ENCODE results near the gene RFX1. TPM values are rescaled to one million over a fixed set of nuclear protein-coding genes. Genes with fewer than 3 reads are reported as not detected.

RFX1 gene
- total and polyA plus RNA-seq, 2 experiments from 2014 or later, result 8.9 to 11.8 TPM

- TF ChIP-seq REST (IDR thresholded peaks at IDR 0.05; ENCODE audit: unreplicated experiment) (no peak), POLR2AphosphoS5 (IDR thresholded peaks at IDR 0.05; ENCODE audit: low read depth) (no peak), EZH2phosphoT487 (IDR thresholded peaks at IDR 0.05; ENCODE audit: unreplicated experiment) (no peak), EZH2 (IDR thresholded peaks at IDR 0.05; ENCODE audit: low read depth, unreplicated experiment) (no peak)
- TF ChIP-seq, protein P1, sequence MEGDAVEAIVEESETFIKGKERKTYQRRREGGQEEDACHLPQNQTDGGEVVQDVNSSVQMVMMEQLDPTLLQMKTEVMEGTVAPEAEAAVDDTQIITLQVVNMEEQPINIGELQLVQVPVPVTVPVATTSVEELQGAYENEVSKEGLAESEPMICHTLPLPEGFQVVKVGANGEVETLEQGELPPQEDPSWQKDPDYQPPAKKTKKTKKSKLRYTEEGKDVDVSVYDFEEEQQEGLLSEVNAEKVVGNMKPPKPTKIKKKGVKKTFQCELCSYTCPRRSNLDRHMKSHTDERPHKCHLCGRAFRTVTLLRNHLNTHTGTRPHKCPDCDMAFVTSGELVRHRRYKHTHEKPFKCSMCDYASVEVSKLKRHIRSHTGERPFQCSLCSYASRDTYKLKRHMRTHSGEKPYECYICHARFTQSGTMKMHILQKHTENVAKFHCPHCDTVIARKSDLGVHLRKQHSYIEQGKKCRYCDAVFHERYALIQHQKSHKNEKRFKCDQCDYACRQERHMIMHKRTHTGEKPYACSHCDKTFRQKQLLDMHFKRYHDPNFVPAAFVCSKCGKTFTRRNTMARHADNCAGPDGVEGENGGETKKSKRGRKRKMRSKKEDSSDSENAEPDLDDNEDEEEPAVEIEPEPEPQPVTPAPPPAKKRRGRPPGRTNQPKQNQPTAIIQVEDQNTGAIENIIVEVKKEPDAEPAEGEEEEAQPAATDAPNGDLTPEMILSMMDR (conservative IDR thresholded peaks at IDR 0.05; ENCODE audit: low read depth in 2 of 2), result no peak
Measured at GRCh38 chr19:14015524-14016035, 9.5 kb upstream of the RFX1 start (continued).

- H3K79me2 ChIP-seq (replicated peaks; ENCODE audit: insufficient read depth), result no peaks in the 10 kb centered on the region
- Mint-ChIP-seq H3K27me3 (ENCODE audit: insufficient read depth, low read depth, poor library complexity) (peaks cover 2% of the 10 kb centered on the region), H3K4me1 (no peaks in the 10 kb centered on the region), H3K9me3 (no peaks in the 10 kb centered on the region; the same call in 2 of the 3 replicates), H3K4me3 (no peak overlapping the region), H3K27ac (no peak overlapping the region), H3K36me3 (ENCODE audit: low read depth) (no peaks in the 10 kb centered on the region)
- no peaks in the 10 kb centered on the region for H3K4me1 ChIP-seq (ENCODE audit: insufficient read depth)
- H3K4me2 ChIP-seq, result no peak overlapping the region
- no peak overlapping the region for H2AFZ ChIP-seq
- no peaks in the 10 kb centered on the region for H3K9me2 ChIP-seq (ENCODE audit: insufficient read depth)
- DNase-seq (ENCODE audit: low spot score) (no peak), ATAC-seq (no peak)
- no peak overlapping the region for H3K27ac ChIP-seq (ENCODE audit: low read depth)
- H3F3A ChIP-seq (replicated peaks; ENCODE audit: low read depth), result no peaks in the 10 kb centered on the region
- H3K36me3 ChIP-seq (ENCODE audit: insufficient read depth), result no peaks in the 10 kb centered on the region
- H4K20me1 ChIP-seq (replicated peaks; ENCODE audit: insufficient read depth), result no peaks in the 10 kb centered on the region
- H3K4me3 ChIP-seq, result no peak overlapping the region
- H3K27me3 ChIP-seq (ENCODE audit: insufficient read depth), result no peaks in the 10 kb centered on the region
- TF ChIP-seq ZNF114 (CRISPR knock-in tag; IDR thresholded peaks at IDR 0.05) (no peak), ZNF331 (CRISPR knock-in tag; IDR thresholded peaks at IDR 0.05; ENCODE audit: low read depth) (no peak), POLR2AphosphoS5 (IDR thresholded peaks at IDR 0.05; ENCODE audit: low read depth) (no peak), ETS1 (IDR thresholded peaks at IDR 0.05) (no peak)
- TF ChIP-seq, protein P1 (conservative IDR thresholded peaks at IDR 0.05; ENCODE audit: low read depth in 2 of 2), result no peak
- TF ChIP-seq, protein P2, sequence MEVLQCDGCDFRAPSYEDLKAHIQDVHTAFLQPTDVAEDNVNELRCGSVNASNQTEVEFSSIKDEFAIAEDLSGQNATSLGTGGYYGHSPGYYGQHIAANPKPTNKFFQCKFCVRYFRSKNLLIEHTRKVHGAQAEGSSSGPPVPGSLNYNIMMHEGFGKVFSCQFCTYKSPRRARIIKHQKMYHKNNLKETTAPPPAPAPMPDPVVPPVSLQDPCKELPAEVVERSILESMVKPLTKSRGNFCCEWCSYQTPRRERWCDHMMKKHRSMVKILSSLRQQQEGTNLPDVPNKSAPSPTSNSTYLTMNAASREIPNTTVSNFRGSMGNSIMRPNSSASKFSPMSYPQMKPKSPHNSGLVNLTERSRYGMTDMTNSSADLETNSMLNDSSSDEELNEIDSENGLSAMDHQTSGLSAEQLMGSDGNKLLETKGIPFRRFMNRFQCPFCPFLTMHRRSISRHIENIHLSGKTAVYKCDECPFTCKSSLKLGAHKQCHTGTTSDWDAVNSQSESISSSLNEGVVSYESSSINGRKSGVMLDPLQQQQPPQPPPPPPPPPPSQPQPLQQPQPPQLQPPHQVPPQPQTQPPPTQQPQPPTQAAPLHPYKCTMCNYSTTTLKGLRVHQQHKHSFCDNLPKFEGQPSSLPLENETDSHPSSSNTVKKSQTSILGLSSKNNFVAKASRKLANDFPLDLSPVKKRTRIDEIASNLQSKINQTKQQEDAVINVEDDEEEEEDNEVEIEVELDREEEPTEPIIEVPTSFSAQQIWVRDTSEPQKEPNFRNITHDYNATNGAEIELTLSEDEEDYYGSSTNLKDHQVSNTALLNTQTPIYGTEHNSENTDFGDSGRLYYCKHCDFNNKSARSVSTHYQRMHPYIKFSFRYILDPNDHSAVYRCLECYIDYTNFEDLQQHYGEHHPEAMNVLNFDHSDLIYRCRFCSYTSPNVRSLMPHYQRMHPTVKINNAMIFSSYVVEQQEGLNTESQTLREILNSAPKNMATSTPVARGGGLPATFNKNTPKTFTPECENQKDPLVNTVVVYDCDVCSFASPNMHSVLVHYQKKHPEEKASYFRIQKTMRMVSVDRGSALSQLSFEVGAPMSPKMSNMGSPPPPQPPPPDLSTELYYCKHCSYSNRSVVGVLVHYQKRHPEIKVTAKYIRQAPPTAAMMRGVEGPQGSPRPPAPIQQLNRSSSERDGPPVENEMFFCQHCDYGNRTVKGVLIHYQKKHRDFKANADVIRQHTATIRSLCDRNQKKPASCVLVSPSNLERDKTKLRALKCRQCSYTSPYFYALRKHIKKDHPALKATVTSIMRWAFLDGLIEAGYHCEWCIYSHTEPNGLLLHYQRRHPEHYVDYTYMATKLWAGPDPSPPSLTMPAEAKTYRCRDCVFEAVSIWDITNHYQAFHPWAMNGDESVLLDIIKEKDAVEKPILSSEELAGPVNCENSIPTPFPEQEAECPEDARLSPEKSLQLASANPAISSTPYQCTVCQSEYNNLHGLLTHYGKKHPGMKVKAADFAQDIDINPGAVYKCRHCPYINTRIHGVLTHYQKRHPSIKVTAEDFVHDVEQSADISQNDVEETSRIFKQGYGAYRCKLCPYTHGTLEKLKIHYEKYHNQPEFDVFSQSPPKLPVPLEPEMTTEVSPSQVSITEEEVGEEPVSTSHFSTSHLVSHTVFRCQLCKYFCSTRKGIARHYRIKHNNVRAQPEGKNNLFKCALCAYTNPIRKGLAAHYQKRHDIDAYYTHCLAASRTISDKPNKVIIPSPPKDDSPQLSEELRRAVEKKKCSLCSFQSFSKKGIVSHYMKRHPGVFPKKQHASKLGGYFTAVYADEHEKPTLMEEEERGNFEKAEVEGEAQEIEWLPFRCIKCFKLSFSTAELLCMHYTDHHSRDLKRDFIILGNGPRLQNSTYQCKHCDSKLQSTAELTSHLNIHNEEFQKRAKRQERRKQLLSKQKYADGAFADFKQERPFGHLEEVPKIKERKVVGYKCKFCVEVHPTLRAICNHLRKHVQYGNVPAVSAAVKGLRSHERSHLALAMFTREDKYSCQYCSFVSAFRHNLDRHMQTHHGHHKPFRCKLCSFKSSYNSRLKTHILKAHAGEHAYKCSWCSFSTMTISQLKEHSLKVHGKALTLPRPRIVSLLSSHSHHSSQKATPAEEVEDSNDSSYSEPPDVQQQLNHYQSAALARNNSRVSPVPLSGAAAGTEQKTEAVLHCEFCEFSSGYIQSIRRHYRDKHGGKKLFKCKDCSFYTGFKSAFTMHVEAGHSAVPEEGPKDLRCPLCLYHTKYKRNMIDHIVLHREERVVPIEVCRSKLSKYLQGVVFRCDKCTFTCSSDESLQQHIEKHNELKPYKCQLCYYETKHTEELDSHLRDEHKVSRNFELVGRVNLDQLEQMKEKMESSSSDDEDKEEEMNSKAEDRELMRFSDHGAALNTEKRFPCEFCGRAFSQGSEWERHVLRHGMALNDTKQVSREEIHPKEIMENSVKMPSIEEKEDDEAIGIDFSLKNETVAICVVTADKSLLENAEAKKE (CRISPR knock-in tag; IDR thresholded peaks at IDR 0.05), result no peak
Measured at GRCh38 chr19:14012378-14012915, 6.3 kb upstream of the RFX1 start.
